H9 (cell line): ENCODE results near the gene TMEM150B. TPM values are rescaled to one million over a fixed set of nuclear protein-coding genes. Genes with fewer than 3 reads are reported as not detected.

Source experiments
- DNase-seq: peaks from one replicate; pipeline ENCODE4 v3.0.0-alpha.2; 2017
- H2AFZ ChIP-seq: one replicate; pipeline ENCODE4 v1.6.1; 2013; ENCODE audit warnings: mild to moderate bottlenecking, low read length, control low read depth, moderate library complexity
- H2AK5ac ChIP-seq: 2 replicates; pipeline ENCODE4 v1.6.1; 2013; ENCODE audit warnings: low read length, control low read depth, mixed read lengths; ENCODE audit not compliant: insufficient read length
- H2BK120ac ChIP-seq: one replicate; pipeline ENCODE4 v1.6.1; 2013; ENCODE audit warnings: low read depth, mild to moderate bottlenecking, low read length, control low read depth, inconsistent platforms; ENCODE audit not compliant: poor library complexity, severe bottlenecking
- H2BK12ac ChIP-seq: 2 replicates; pipeline ENCODE4 v1.6.1; 2013; ENCODE audit warnings: low read length, control low read depth, mixed read lengths, low read depth; ENCODE audit not compliant: insufficient read length
- H2BK15ac ChIP-seq: 2 replicates; pipeline ENCODE4 v1.6.1; 2013; ENCODE audit warnings: low read depth, low read length, control low read depth
- H2BK20ac ChIP-seq: one replicate; pipeline ENCODE4 v1.6.1; 2013; ENCODE audit warnings: low read depth, mild to moderate bottlenecking, low read length, control low read depth, inconsistent platforms; ENCODE audit not compliant: poor library complexity, severe bottlenecking
- H2BK5ac ChIP-seq: 2 replicates; pipeline ENCODE4 v1.6.1; 2013; ENCODE audit warnings: low read length, control low read depth, mixed read lengths; ENCODE audit not compliant: insufficient read length
- H3K14ac ChIP-seq: 2 replicates; pipeline ENCODE4 v1.6.1; 2013; ENCODE audit warnings: low read length, control low read depth; ENCODE audit not compliant: insufficient read depth
- H3K18ac ChIP-seq: 2 replicates; pipeline ENCODE4 v1.6.1; 2013; ENCODE audit warnings: low read depth, mild to moderate bottlenecking, mixed read lengths, low read length, control low read depth; ENCODE audit not compliant: insufficient read length
- H3K23ac ChIP-seq: 2 replicates; pipeline ENCODE4 v1.6.1; 2013; ENCODE audit warnings: low read length, control low read depth, mixed read lengths, low read depth; ENCODE audit not compliant: insufficient read length
- H3K23me2 ChIP-seq: 2 replicates; pipeline ENCODE4 v1.6.1; 2013; ENCODE audit warnings: low read depth, mild to moderate bottlenecking, mixed read lengths, low read length, control low read depth; ENCODE audit not compliant: insufficient read length, poor library complexity, severe bottlenecking
- H3K27ac ChIP-seq: 2 replicates; pipeline ENCODE4 v1.5.1; 2013; ENCODE audit warnings: low read length, control low read depth, mixed read lengths, low read depth; ENCODE audit not compliant: insufficient read length
- H3K27me3 ChIP-seq: 2 replicates; pipeline ENCODE4 v1.6.1; 2013; ENCODE audit warnings: low read length, control low read depth, inconsistent platforms; ENCODE audit not compliant: insufficient read depth
- H3K4ac ChIP-seq: 2 replicates; pipeline ENCODE4 v1.6.1; 2013; ENCODE audit warnings: low read depth, mild to moderate bottlenecking, control low read depth, inconsistent platforms, low read length, moderate library complexity
- H3K4me1 ChIP-seq: 2 replicates; pipeline ENCODE4 v1.6.1; 2013; ENCODE audit warnings: low read length, control low read depth, inconsistent platforms; ENCODE audit not compliant: insufficient read depth
- H3K4me2 ChIP-seq: 2 replicates; pipeline ENCODE4 v1.6.1; 2013; ENCODE audit warnings: low read length, control low read depth, mixed read lengths; ENCODE audit not compliant: insufficient read length, insufficient read depth
- H3K56ac ChIP-seq: 2 replicates; pipeline ENCODE4 v1.6.1; 2013; ENCODE audit warnings: low read depth, mild to moderate bottlenecking, mixed read lengths, low read length, control low read depth; ENCODE audit not compliant: insufficient read length
- H3K79me1 ChIP-seq: 2 replicates; pipeline ENCODE4 v1.6.1; 2013; ENCODE audit warnings: low read depth, mild to moderate bottlenecking, moderate library complexity, low read length, control low read depth, inconsistent platforms; ENCODE audit not compliant: insufficient read depth, poor library complexity, severe bottlenecking
- H3K79me2 ChIP-seq: 2 replicates; pipeline ENCODE4 v1.6.1; 2013; ENCODE audit warnings: low read length, control low read depth, inconsistent platforms; ENCODE audit not compliant: insufficient read depth
- H3K9ac ChIP-seq: 2 replicates; pipeline ENCODE4 v1.6.1; 2013; ENCODE audit warnings: low read length, control low read depth, mixed read lengths; ENCODE audit not compliant: insufficient read length; ENCODE audit errors: extremely low read depth
- H3K9me3 ChIP-seq: one replicate; pipeline ENCODE4 v1.6.1; 2013; ENCODE audit warnings: low read depth, low read length, inconsistent platforms; ENCODE audit not compliant: control insufficient read depth
- H3T11ph ChIP-seq: one replicate; pipeline ENCODE4 v1.6.1; 2013; ENCODE audit warnings: mild to moderate bottlenecking, low read length, control low read depth, inconsistent platforms
- H4K20me1 ChIP-seq: one replicate; pipeline ENCODE4 v1.6.1; 2013; ENCODE audit not compliant: control insufficient read depth, insufficient read length, insufficient read depth
- H4K5ac ChIP-seq: 2 replicates; pipeline ENCODE4 v1.6.1; 2013; ENCODE audit warnings: low read depth, mild to moderate bottlenecking, mixed read lengths, low read length, control low read depth; ENCODE audit not compliant: insufficient read length
- H4K8ac ChIP-seq: replicated peaks from 2 replicates; pipeline ENCODE4 v1.6.1; 2013; ENCODE audit warnings: low read length, control low read depth, mixed read lengths, low read depth; ENCODE audit not compliant: insufficient read length
- H4K91ac ChIP-seq: 2 replicates; pipeline ENCODE4 v1.6.1; 2013; ENCODE audit warnings: low read depth, mild to moderate bottlenecking, moderate library complexity, mixed read lengths, low read length, control low read depth; ENCODE audit not compliant: insufficient read length
- H3K27ac Mint-ChIP-seq, 3 experiments: 2 replicates in 2 of 3; 3 replicates in 1 of 3; pipeline ENCODE4 v1.8.0; 2020 to 2021; ENCODE audit warnings: mixed read lengths in 3 of 3, mild to moderate bottlenecking in 1 of 3, moderate library complexity in 1 of 3
- H3K27me3 Mint-ChIP-seq: 2 replicates; pipeline ENCODE4 v1.8.0; 2021; ENCODE audit warnings: low read depth, mild to moderate bottlenecking, moderate library complexity, mixed read lengths
- H3K36me3 Mint-ChIP-seq, 3 experiments: 2 replicates in 2 of 3; 3 replicates in 1 of 3; pipeline ENCODE4 v1.8.0; 2020 to 2021; ENCODE audit warnings: low read depth in 3 of 3, mixed read lengths in 3 of 3; ENCODE audit not compliant: insufficient read depth in 1 of 3
- H3K4me1 Mint-ChIP-seq, 2 experiments: 2 replicates each; pipeline ENCODE4 v1.8.0; 2020; ENCODE audit warnings: mixed read lengths in 2 of 2
- H3K4me3 Mint-ChIP-seq, 2 experiments: 2 replicates in 1 of 2; 3 replicates in 1 of 2; pipeline ENCODE4 v1.8.0; 2020 to 2021; ENCODE audit warnings: mild to moderate bottlenecking in 2 of 2, mixed read lengths in 2 of 2, moderate library complexity in 1 of 2
- H3K9me3 Mint-ChIP-seq, 2 experiments: 2 replicates in 1 of 2; 3 replicates in 1 of 2; pipeline ENCODE4 v1.8.0; 2020; ENCODE audit warnings: mild to moderate bottlenecking in 2 of 2, mixed read lengths in 2 of 2, moderate library complexity in 1 of 2
- WGBS: extraction: QIAGEN DNeasy Blood & Tissue Kit; methylation state at CpG from one replicate; pipeline ENCODE4 v1.1.7; 2013; ENCODE audit warnings: missing lambda C conversion rate, low lambda C conversion rate, mixed read lengths; ENCODE audit not compliant: insufficient read length; ENCODE audit errors: extremely low coverage; 5-methylcytosine and 5-hydroxymethylcytosine counted together
- total RNA-seq: library from RNA; stranded (reverse); gene quantifications from 2 replicates; pipeline ENCODE4 v1.2.1, GENCODE V29; 2021
- TF ChIP-seq, protein P1 (sequence below): fragments of 200-600 bp; sonication (generic); conservative IDR thresholded peaks from 3 replicates; pipeline ENCODE4 v1.8.0; 2021; ENCODE audit warnings: antibody characterized with exemption, mild to moderate bottlenecking

TMEM150B gene
- total RNA-seq, 1 experiment from 2014 or later, result 0.63 TPM

DNA sequence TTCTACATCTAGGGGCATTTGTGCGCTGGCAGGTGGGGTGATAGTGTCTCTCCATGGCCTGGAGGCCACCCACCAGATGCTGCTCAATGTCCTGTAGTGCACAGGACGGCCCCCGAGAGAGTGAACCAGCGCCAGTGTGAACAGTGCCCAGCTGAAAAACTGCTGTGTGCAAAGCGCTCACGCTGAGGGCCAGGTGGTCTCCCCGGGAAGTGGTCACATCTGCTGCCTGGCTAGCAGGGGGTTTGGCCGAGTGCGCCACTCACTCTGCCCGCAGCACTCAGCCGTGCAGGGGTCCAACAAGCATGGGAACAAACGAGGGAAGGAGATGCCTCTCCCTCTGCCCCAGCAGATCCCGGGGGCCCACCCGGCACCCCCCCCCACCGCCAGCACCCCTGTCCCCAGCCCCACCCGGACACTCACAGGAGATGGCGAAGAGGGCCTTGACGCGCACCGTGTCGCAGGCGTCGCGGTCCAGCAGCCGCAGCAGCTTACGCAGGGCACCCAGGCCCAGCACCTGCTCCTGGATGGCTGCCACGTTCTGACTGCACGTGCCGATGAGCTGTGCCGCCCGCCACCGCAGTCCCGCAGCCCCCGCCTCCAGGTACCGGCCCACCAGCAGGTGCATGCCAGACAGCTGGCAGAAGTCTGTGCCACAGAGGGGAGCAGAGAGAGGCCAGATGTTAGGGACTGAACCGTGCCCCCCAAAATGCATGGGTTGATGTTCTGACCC lies 51.0 kb downstream of the TMEM150B start:
- Histone ChIP-seq H3K79me1 (no peaks in the 10 kb centered on the region), H2BK120ac (no peak overlapping the region), H3K23me2 (no peaks in the 10 kb centered on the region), H4K20me1 (no peaks in the 10 kb centered on the region), H3K27ac (no peak overlapping the region), H3K27me3 (no peaks in the 10 kb centered on the region), H3K18ac (no peak overlapping the region), H3K4ac (no peak overlapping the region), H4K91ac (no peak overlapping the region), H2AFZ (no peak overlapping the region), H2BK20ac (no peak overlapping the region), H3T11ph (no peak overlapping the region), H3K9ac (no peak overlapping the region), H3K23ac (no peak overlapping the region), H3K56ac (no peak overlapping the region), H2BK12ac (no peak overlapping the region), H3K79me2 (no peaks in the 10 kb centered on the region), H3K9me3 (no peaks in the 10 kb centered on the region), H2BK15ac (no peak overlapping the region), H3K14ac (no peak overlapping the region), H2AK5ac (no peak overlapping the region), H2BK5ac (no peak overlapping the region), H4K8ac (no peak overlapping the region), H4K5ac (no peak overlapping the region), H3K4me2 (no peak overlapping the region), H3K4me1 (no peaks in the 10 kb centered on the region)
- DNase-seq, result no peak
- Mint-ChIP-seq H3K9me3 (no peaks in the 10 kb centered on the region), H3K27me3 (no peaks in the 10 kb centered on the region; the same call in 1 of the 2 replicates), H3K27ac (no peak overlapping the region), H3K4me3 (no peak overlapping the region), H3K36me3 (peaks cover 5 to 28% (median 20%) of the 10 kb centered on the region in 3 experiments; a peak in 6 of 7 replicates), H3K4me1 (peaks cover 4 to 6% of the 10 kb centered on the region in 2 experiments)
- TF ChIP-seq, protein P1, sequence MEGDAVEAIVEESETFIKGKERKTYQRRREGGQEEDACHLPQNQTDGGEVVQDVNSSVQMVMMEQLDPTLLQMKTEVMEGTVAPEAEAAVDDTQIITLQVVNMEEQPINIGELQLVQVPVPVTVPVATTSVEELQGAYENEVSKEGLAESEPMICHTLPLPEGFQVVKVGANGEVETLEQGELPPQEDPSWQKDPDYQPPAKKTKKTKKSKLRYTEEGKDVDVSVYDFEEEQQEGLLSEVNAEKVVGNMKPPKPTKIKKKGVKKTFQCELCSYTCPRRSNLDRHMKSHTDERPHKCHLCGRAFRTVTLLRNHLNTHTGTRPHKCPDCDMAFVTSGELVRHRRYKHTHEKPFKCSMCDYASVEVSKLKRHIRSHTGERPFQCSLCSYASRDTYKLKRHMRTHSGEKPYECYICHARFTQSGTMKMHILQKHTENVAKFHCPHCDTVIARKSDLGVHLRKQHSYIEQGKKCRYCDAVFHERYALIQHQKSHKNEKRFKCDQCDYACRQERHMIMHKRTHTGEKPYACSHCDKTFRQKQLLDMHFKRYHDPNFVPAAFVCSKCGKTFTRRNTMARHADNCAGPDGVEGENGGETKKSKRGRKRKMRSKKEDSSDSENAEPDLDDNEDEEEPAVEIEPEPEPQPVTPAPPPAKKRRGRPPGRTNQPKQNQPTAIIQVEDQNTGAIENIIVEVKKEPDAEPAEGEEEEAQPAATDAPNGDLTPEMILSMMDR, result no peak
- no CpG with 5 or more reads among the region's 36 CpGs for whole genome bisulfite sequencing
